ENCODE results near the gene AIPL1. TPM values are rescaled to one million over a fixed set of nuclear protein-coding genes. Genes with fewer than 3 reads are reported as not detected.

AIPL1 gene
- total and polyA plus RNA-seq, 2 donors (not counting 3 experiments of a cell fraction or from before 2014, with no cell fraction given): not detected

DNA sequence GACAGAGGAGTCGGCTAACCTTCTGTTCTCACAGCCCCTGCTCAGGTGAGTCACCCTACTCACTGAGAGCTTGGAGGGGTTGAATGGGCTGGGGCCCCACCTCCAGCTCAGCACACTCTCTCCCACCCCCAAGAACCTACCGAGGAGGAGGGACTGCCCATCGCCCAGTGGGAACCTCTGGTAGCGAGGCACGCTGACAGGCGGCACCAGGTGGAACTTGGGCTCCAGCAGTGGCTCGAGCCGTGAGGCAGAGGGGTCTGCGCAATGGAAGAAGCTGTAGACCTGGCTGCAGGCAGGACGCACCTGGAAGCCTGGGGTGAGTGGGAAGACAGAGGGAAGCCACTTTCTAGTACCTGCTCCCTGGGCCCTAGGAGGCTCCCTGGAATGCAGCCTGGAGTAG lies 37.6 kb upstream of the AIPL1 start:
- Histone ChIP-seq H3K9ac (replicated peaks; ENCODE audit: extremely low read depth, insufficient read depth, low read length) (no peak overlapping the region), H3K4me1 (ENCODE audit: control insufficient read depth, extremely low read depth, insufficient read depth, low read length) (peaks cover 15% of the 10 kb centered on the region), H3K9me1 (replicated peaks; ENCODE audit: control insufficient read depth, extremely low read depth, insufficient read depth, low read length) (no peaks in the 10 kb centered on the region), H4K20me1 (replicated peaks; ENCODE audit: control insufficient read depth, extremely low read depth, insufficient read depth, low read length) (no peaks in the 10 kb centered on the region), H3K4me2 (ENCODE audit: insufficient read depth, low read length) (no peak overlapping the region), H3K36me3 (ENCODE audit: control insufficient read depth in 2 of 2, extremely low read depth in 1 of 2, insufficient read depth in 2 of 2, low read length in 2 of 2) (no peaks in the 10 kb centered on the region), H3K79me2 (ENCODE audit: control insufficient read depth, insufficient read depth, low read length) (no peaks in the 10 kb centered on the region), H3K9me3 (replicated peaks; ENCODE audit: control insufficient read depth, insufficient read depth, low read length) (no peaks in the 10 kb centered on the region), H3K27ac (ENCODE audit: insufficient read depth, low read depth, low read length) (no peak overlapping the region), H2AFZ (ENCODE audit: low read depth, low read length) (no peak overlapping the region), H3K27me3 (ENCODE audit: control insufficient read depth in 2 of 2, insufficient read depth in 2 of 2, low read length in 2 of 2) (no peaks in the 10 kb centered on the region), H3K4me3 (replicated peaks in 1 of 3; ENCODE audit: insufficient read depth in 1 of 3, low read depth in 1 of 3, low read length in 3 of 3) (no peak overlapping the region)
- intact Hi-C loops (cut with micrococcal nuclease): loop anchor here (2.0 to 5.0 kb wide), 3 partner anchors 35 to 328 kb away; no protein-coding TSS in a partner anchor
- ChIA-PET CTCF (interaction anchor here (0.6 to 5.8 kb wide), 43 partner anchors 8 to 179 kb away, joined by 3 to 77 read pairs (median 6); partner anchors contain the start of genes C17orf100, KIAA0753, MED31 and PIMREG), POLR2A (interaction anchor here (0.8 kb wide), 1 partner anchor 33 kb away, joined by 3 read pairs; no protein-coding TSS in a partner anchor)
- no peak for DNase-seq (ENCODE audit: low read depth, low spot score)
- BruUV-seq (replicated peaks): no TSS peak
- dilution Hi-C loops (cut with MboI; ENCODE audit: extremely low pct_ligation_motif_present, low sequenced_read_pairs): no loop called here
- TF ChIP-seq, protein P1, sequence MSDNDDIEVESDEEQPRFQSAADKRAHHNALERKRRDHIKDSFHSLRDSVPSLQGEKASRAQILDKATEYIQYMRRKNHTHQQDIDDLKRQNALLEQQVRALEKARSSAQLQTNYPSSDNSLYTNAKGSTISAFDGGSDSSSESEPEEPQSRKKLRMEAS (IDR thresholded peaks at IDR 0.05; ENCODE audit: insufficient read depth, insufficient read length): no peak
- no peak for TF ChIP-seq POLR2A (IDR thresholded peaks at IDR 0.05; ENCODE audit: low read depth, low read length)
- no peak for TF ChIP-seq GATA2 (IDR thresholded peaks at IDR 0.05; ENCODE audit: insufficient read depth, insufficient read length, low read depth, low read length)
- no peak for TF ChIP-seq EZH2 (IDR thresholded peaks at IDR 0.05; ENCODE audit: borderline replicate concordance, low read depth, low read length, severe bottlenecking)
- TF ChIP-seq MYC (IDR thresholded peaks at IDR 0.05; ENCODE audit: low read depth, low read length): no peak
- TF ChIP-seq FOS (IDR thresholded peaks at IDR 0.05; ENCODE audit: borderline replicate concordance, insufficient read depth, low read length): no peak
- TF ChIP-seq, protein P2, sequence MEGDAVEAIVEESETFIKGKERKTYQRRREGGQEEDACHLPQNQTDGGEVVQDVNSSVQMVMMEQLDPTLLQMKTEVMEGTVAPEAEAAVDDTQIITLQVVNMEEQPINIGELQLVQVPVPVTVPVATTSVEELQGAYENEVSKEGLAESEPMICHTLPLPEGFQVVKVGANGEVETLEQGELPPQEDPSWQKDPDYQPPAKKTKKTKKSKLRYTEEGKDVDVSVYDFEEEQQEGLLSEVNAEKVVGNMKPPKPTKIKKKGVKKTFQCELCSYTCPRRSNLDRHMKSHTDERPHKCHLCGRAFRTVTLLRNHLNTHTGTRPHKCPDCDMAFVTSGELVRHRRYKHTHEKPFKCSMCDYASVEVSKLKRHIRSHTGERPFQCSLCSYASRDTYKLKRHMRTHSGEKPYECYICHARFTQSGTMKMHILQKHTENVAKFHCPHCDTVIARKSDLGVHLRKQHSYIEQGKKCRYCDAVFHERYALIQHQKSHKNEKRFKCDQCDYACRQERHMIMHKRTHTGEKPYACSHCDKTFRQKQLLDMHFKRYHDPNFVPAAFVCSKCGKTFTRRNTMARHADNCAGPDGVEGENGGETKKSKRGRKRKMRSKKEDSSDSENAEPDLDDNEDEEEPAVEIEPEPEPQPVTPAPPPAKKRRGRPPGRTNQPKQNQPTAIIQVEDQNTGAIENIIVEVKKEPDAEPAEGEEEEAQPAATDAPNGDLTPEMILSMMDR (IDR thresholded peaks at IDR 0.05; ENCODE audit: extremely low read depth in 1 of 2, insufficient read depth in 1 of 2, low read depth in 1 of 2, low read length in 2 of 2): no peak
- TF ChIP-seq JUN (IDR thresholded peaks at IDR 0.05; ENCODE audit: borderline replicate concordance, insufficient read depth, insufficient read length, low read depth): no peak
- no peak for TF ChIP-seq POLR2AphosphoS5 (IDR thresholded peaks at IDR 0.05; ENCODE audit: insufficient read depth, low read depth, low read length)
- no peak for FAIRE-seq

All from endothelial cell of umbilical vein (primary cell).